NOMO-1 (cell line): ENCODE results near the gene ADGRF3.
"Not testable (repeated sequence)": the region's sequence is repeated elsewhere in the genome, so short reads cannot be mapped to it uniquely, and the experiment has no call there.

Experiments used
- DNase-seq, 2 experiments: peaks; one replicate each; lab custom pipeline; 2025; ENCODE audit not compliant: unreplicated experiment in 2 of 2; lab: John Stamatoyannopoulos, UW

The ADGRF3 gene

DNA sequence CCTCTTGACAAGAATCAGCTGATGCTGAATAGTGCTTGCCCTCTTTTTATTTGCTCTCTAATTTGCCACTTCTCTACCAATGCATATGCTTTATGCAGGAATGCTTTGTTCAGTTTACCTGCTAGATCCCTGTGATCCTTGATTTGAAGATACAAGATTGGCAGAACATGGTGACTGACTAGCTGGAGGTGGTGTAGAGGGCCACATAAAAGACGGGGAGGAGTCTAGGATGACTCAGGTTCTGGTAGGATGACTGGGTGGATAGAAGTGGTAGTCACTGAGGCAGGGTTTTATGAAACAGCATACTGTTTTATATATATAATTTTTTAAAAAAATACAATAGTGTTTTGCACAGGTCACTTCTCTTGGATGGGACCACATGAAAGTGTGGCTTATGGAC lies 6.3 kb upstream of the ADGRF3 start:
- no peak for DNase-seq

DNA sequence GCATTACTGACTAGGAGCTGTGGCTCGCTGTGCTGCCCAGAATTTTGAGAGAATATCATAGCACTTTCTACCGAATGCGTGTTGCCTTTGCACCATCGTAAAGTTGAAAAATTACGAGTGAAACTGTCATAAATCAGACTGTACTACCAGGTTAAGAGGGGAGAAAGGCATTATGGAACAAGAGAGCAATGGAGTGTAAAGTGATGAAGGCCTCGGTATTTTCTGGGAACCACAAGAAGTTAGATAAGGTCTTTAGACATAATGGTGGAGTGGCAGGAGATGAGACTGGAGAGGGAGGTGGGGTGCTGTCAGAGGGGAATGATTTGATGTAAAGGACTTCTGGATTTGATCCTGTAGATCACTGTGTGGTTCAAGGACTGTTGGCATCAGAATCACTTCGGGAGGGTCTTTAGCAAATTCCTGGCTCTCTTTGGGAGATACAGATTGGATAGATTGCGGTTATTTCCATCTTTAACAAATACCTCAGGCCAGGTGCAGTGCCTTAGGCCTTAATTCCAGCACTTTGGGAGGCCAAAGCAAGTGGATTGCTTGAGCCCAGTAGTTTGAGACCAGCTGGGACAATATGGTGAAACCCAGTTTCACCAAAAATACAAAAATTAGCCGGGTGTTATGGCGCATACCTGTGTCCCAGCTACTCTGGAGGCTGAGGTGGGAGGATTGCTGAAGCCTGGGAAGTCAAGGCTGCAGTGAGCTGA lies 4.9 kb upstream of the ADGRF3 start:
- no peak for DNase-seq

DNA sequence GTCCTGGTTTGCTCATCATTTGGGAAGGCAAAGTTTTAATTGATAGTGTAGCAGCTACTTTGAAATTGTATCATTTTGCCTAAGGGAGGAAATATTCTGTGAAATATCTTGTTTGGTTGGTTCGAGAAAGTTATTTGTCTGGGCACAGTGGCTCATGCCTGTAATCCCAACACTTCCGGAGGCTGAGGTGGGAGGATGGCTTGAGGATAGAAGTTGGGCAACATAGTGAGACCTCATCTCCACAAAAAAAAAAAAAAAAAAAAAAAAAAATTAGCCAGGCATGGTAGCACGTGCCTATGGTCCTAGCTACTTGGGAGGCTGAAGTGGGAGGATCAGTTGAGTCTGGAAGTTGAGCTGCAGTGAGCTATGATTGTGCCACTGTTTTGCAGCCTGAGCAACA lies 3.1 kb upstream of the ADGRF3 start:
- no peak for DNase-seq

DNA sequence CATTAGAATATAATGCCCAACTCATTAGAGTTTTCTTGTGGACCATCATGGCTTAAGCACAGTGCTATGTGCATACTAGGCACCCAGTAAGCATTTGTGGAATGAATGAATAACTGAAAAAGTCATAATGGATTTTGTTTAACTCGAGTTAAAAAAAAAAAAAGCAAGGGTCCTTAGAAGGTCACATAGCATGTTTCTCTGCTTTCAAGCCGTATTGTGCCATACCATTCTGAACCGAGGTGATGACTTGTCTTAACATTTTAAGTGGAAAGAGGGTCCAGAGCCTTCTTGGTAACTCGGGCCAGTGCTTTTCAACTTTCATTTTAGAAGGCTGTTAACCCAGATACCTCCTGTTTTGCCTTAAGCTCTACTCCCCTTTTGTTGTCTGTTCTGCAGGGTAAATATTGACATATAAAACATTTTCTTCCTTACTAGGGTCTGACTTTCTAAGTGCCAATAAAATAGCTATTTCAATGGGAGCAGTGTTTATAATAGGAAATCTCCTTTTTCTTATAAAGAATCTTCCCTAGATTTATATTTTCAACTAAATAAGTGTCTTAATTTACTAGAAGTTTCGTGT lies 787 bp upstream of the ADGRF3 start:
- no peak for DNase-seq

DNA sequence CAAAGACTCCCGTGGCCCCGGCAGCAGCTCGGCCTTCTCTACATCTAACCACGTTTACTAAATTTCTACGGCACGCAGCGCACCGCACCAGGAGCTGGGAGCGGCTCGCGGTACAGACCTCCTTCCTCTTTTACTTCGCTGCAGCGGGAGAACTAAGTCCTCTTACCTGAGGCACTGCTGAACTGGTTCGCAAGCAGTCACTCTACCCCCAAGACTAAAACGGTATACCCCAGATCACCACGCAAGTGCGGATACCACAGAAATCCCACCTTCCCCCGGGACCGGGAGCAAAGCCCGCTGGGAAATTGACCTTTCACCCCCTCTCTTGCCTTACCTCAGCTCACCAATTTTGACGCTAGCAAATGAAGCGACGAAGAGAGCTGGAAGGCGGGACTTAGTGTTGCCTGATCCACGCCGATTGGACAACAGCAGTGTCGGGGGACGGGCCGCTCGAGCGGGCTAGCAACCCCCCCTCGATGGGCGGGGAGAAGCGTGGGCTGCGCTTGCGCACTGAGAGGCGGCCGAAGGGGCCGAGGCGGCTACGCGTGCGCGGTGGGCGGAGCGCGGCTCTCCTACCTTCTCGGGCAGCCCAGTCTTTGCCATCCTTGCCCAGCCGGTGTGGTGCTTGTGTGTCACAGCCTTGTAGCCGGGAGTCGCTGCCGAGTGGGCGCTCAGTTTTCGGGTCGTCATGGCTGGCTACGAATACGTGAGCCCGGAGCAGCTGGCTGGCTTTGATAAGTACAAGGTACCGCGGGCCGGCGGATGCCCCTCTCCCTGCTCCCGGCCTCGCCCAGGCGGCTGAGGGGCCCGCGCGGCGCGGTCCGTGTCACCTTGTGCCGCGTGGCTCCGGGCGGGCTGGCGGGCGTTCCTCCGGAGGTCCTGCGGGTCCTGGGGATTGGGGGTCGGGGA lies 790 bp downstream of the ADGRF3 start, which contains the start of gene SELENOI:
SELENOI (plus strand) TSS at position 599 of the 909 bp plus-strand sequence; CDS start at position 689, 90 bp downstream.
- DNase-seq: peak; percentile 98 to 99

DNA sequence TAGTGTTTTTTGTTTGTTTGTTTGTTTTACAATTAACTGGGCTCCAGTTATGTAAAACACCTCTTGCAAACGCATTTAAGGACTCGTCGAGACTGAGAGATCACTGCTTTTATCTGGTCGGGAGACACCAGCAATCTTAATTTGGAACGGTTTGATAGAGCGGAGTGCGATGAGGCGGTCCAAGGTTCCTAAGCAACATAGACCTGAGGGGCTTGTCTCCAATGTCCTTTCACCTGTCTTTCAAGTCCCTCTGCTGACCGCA lies 1.4 kb downstream of the ADGRF3 start:
- DNase-seq: no peak

DNA sequence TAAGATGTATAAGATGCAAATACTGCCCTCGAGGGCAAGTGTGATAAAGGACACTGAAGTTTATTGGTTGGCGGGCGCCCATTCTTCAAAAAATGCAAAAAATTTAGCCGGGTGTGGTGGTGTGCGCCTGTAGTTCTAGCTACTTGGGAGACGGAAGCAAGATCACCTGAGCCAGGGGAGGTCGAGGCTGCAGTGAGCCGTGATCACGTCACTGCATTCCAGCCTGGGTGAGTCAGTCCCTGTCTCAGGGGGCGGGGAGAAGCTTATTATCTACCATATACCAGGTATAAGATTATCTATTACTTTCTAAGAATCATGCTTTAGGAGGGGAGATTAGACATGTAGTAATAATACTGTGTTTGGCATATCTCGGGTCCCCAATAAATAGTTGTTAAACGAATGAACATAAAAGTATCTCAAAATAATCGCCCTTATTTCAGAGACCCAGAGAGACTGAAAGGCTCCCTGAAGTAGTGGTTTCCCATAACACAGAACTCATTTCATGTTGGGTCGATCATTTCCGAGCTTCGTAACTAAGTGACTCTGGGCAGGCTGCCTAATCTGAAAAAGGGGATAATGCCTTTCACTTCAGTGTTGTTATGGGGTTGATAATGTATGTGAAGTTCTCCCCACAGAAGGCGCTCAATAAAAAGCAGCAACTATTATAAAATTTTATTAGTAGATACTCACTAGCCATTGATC lies 1.9 kb downstream of the ADGRF3 start:
- DNase-seq: no peak

DNA sequence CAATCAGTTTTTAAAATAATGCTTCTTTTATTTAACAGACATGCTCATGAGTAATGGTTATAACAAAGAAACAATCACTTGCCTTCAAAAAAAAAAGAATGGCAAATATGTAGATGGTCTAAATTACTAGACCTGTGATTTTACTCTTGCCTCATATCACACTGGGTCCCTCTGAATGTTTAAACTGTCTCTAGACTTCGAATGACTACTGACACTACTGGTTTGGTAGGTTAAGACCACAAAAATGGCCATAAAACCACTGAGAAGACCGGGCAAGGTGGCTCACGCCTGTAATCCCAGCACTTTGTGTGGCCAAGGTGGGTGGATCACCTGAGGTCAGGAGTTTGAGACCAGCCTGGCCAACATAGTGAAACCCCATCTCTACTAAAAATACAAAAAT lies 5.8 kb downstream of the ADGRF3 start:
- DNase-seq: no peak

DNA sequence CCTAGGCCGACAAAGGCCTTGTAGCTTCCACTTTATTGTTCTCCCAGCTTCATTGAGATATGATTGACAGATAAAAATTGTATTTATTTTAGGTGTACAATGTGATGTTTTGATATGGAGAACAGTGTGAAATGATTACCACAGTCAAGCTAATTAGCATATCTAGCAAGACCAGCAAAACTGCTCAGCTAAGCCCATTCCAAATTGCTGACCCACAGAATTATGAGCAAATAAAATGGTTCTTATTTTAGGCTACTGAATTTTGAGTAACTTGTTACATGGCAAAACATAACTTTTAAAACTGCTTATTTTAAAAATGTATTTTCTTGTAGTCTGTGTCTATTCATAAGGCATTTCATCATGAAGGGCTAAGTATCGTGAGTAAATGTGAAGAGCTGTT lies 9.3 kb downstream of the ADGRF3 start:
- no peak for DNase-seq

DNA sequence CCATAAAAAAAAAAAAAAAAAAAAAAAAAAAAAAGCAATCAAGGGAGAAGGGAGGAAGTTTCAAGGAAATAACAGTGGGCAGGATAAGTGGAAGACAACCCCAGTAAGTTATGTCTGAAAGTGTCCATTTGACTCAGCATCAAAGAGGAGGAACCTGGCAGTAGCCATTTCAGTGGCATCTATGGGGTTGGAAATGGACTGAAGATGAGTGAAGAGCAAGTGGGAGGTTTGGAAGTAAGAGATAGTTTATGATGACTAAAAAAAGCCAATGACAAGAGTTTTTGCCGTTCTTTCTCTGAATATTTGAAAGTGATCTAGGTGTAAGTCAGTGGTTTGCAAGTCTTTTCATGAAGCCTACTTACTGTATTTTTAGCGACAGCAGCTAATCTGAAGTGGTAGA lies 9.9 kb downstream of the ADGRF3 start:
- no peak for DNase-seq

DNA sequence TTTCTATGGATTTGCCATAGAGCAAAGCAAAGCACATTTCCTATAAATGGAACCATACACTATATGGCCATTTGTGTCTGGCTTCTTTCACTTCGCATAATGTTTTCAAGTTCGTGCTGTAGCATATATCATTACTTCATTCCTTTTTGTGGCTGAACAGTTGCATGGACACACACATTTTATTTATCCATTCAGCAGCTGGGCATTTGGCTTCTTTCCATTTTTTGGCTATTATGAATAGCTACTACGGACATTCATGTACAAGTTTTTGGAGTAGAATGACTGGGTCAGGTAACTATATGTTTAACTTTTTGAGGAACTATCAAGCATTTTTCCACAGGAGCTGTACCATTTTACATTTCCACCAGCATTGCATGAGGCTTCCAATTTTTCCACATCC lies 11.4 kb downstream of the ADGRF3 start:
- no peak for DNase-seq

DNA sequence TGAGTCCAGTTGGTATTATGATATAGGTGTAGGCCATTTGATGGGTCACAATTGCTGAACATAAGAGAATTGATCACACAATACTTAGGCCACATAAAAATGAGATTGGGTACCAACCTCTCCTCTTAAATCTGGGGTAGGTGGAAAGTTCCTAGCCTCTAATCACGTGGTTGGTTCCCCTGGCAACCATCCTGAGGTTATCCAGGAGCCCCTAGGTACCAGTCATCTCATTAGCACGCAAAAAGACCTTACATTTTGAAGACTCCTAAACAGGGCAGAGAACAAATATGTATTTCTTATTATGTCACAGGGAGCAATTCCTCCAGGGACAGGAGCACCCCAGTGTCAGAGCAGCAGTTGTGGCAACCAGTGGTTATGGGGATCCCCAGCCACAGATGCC lies 13.3 kb downstream of the ADGRF3 start:
- no peak for DNase-seq

DNA sequence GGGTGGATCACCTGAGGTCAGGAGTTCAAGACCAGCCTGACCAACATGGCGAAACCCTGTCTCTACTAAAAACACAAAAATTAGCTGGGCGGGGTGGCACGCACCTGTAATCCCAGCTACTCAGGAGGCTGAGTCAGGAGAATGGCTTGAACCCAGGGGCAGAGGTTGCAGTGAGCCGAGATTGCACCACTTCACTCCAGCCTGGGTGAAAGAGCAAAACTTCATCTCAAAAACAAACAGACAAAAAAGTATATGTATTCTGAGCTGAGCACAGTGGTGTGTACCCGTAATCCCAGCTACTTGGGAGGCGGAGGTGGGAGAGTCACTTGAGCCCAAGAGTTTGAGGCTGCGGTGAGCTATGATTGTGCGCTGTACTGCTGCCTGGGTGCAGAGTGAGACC lies 15.3 kb downstream of the ADGRF3 start:
- not testable (repeated sequence) for DNase-seq

DNA sequence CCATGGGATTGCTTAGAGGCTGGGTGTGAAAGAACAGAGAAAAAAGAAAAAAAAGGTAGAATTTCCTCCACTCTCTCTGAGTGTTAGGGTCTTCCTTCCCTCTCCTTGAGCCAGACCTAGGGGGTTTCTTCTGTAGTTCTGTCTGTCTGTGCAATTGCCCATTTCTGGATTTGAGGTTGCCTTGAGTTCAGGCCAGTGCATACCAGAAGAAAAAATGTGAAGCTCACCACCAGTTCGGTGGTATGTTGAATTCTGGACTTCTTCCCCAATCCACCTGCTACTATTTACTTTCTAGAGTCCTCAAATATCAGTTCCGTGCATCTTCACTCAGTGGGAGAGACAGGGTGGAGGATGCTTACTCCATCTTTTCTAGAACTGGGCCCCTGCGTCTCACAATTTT lies 16.0 kb downstream of the ADGRF3 start:
- DNase-seq: peak in 1 of 2 experiments; percentile 60

DNA sequence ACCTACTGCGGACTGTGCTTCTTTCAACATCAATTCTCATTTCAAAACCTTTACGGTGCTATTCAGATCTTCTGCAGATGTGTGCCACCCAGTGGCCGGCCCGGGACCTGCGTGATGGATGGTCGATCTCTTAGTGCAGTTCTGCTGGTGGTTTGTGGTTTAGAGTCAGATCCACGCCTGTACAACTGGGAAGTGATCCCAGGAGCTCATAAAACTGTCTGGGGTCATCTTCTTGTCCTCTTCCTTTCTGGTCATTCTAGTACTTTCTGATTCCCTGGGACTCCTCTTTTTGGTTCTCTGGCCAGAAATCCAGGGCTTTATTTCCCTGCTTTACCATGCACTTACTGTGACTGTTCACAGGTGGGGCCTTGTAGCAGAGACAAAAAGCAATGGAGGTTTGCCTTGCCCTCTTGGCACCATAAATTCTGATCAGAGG lies 16.5 kb downstream of the ADGRF3 start:
- DNase-seq: peak; percentile 85 to 94

DNA sequence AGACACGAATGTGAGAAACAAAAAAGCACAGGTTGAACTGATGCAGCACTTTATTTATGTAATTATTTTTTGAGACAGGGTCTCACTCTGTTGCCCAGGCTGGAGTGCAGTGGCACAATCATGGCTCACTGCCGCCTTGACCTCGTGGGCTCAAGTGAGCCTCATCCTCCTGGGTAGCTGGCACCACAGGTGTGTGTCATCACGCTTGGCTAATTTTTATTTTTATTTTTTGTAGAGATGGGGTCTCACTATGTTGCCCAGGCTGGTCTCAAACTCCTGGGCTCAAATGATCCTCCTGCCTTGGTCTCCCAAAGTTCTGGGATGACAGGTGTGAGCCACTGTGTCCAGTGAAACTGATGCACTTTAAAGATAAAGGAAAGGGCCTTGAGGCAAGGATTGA lies 17.5 kb downstream of the ADGRF3 start:
- DNase-seq: not testable (repeated sequence)

DNA sequence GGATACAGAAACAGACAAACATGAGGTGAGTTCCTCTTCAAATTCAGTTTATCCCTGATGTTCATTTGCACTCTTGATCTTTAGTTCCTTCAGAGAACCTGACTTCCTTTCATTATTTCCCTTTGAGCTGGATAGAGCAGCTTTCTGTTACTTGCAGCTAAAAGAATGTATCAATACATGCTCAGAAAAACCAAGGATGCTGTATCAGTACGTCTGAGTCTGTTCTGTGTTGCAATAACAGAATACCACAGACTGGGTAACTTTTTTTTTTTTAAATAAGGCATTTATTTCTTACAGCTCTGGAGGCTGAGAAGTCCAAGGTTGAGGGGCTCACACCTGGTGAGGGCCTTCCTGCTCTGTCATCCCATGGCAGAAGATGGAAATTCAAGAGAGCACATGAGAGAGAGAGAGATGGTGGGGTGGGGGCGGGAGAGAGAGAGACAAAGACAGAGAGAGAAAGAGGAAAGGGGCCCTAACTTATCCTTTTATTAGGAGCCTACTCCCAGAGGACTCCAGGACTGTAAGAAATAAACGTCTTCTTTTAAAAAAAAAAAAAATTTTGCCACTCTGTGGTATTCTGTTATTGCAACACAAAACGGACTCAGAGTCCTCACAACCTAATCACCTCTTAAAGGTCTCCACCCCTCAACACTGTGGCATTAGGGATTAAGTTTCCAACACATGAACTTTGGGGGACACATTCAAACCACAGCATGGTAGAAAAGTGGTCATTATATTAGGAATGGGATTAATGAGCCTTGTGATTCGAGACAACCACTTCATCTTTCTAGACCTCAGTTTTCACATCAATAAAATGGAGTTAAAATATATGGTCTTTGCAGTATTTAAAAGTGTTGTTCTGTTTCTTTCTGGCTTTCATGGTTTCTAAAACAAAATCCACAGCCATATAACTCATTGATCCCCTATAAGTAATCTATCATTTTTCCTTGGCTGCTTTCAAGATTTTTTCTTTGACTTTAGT lies 19.0 kb downstream of the ADGRF3 start:
- peak; percentile 69 to 84 for DNase-seq

DNA sequence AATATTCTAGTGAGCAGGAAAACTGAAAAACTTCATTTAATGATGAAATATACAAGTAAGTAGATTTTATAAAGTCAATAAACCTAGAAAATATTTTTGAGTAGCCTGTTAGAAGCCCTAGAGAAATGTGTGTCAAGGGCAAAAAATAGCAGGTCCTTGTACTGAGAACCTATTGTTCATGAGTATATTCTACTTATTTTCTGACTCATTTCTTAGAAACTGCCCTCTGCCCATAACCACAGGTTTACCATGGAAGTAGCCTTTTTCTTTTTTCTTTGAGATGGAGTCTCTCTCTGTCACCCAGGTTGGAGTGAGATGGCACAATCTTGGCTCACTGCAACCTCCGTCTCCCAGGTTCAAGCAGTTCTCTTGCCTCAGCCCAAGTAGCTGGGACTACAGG lies 20.1 kb downstream of the ADGRF3 start:
- DNase-seq: peak in 1 of 2 experiments; percentile 11

DNA sequence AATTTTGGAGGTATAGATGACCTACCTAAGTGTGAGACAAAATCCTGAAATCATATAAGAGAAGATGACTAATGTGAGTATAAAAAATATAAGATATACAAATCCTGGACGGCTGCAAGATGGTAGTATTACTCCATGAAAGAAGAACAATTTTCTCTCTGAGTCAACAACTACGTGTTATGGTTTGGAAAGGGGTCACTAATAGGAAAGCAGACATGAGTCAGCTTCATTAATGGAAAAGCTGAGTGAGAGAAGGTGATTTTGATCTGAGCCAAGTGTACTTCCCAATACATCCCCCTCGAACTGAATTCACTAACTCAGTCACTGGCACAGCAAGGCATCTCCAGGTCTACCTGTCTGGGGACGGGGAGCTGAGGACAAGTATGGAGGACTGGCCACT lies 20.7 kb downstream of the ADGRF3 start:
- DNase-seq: no peak

DNA sequence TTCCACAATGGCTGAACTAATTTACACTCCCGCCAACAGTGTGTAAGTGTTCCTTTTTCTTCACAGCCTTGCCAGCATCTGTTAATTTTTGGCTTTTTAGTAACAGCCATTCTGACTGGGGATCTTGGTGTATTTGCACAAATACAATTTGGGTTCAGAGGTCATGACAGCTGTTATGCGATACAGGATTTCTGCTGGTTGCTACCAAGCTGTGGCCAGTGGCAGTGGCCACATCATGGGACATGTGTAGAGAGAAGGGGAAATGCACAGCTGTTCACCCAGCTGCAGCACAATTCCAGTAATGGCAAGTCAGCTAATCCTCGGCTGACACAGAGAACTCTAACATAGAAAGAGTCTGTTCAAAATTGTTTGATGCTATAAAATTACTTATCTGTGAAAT lies 21.7 kb downstream of the ADGRF3 start:
- DNase-seq: no peak
